GM12878 (cell line): ENCODE data around the gene PNMT. TPM values are rescaled to one million over a fixed set of nuclear protein-coding genes. Genes with fewer than 3 reads are reported as not detected.

Experiments
- ATAC-seq: fragments of 200-7000 bp; cut with Tn5 transposase; 3 replicates; pipeline ENCODE4 v1.9.1; 2020; ENCODE audit warnings: mild to moderate bottlenecking, moderate library complexity
- BruUV-seq: library from RNA; stranded (reverse); fragments of 400-500 nt; replicated peaks from 2 replicates; lab custom pipeline; 2021; lab: Mats Ljungman, UMichigan
- CTCF ChIA-PET: fragments of 300-600 bp; sonication (Branson Sonifier 250); formaldehyde crosslinking; extraction: SDS; loops from one replicate; lab custom pipeline; 2021; ENCODE audit warnings: inconsistent platforms; lab: Yijun Ruan, JAX
- POLR2A ChIA-PET: fragments of 350-600 bp; formaldehyde crosslinking; extraction: SDS; loops from one replicate; lab custom pipeline; 2021; ENCODE audit warnings: inconsistent platforms; lab: Charles Lee
- RAD21 ChIA-PET: fragments of 300-600 bp; sonication (Branson Sonifier 250); formaldehyde crosslinking; loops from one replicate; lab custom pipeline; 2023; ENCODE audit warnings: antibody characterized with exemption; ENCODE audit not compliant: unreplicated experiment; lab: Charles Lee
- SMC1A ChIA-PET: fragments of 300-600 bp; sonication (Branson Sonifier 250); formaldehyde crosslinking; loops from one replicate; lab custom pipeline; 2023; ENCODE audit not compliant: unreplicated experiment, uncharacterized antibody; lab: Charles Lee
- DNase-seq: peaks from one replicate; pipeline ENCODE4 v3.0.0-alpha.2; 2011; ENCODE audit warnings: low read depth, low spot score
- FAIRE-seq: peaks from 3 replicates; lab custom pipeline; 2011; peaks lifted over from hg19 to GRCh38; lab: Jason Lieb, UNC
- H2AFZ ChIP-seq: 2 replicates; pipeline ENCODE4 v1.6.0; 2011; ENCODE audit warnings: low read depth, low read length, control low read depth; ENCODE audit not compliant: control insufficient read depth
- H3K27ac ChIP-seq: 2 replicates; pipeline ENCODE4 v1.5.1; 2011; ENCODE audit warnings: control low read depth; ENCODE audit not compliant: control insufficient read depth, insufficient read depth
- H3K27me3 ChIP-seq, 2 experiments: replicated peaks in 1 of 2; 2 replicates each; pipeline versions ENCODE4 v1.6.0 to v1.6.1; 2011; ENCODE audit warnings: low read length in 1 of 2; ENCODE audit not compliant: control insufficient read depth in 2 of 2, insufficient read depth in 2 of 2
- H3K36me3 ChIP-seq, 2 experiments: 2 replicates each; pipeline ENCODE4 v1.5.1; 2011; ENCODE audit warnings: low read length in 1 of 2; ENCODE audit not compliant: control insufficient read depth in 2 of 2, insufficient read depth in 2 of 2
- H3K4me1 ChIP-seq: 2 replicates; pipeline ENCODE4 v1.6.1; 2011; ENCODE audit warnings: mild to moderate bottlenecking, low read length, moderate library complexity, mixed read lengths; ENCODE audit not compliant: control insufficient read depth, insufficient read depth
- H3K4me2 ChIP-seq: 2 replicates; pipeline ENCODE4 v1.6.0; 2011; ENCODE audit warnings: control low read depth; ENCODE audit not compliant: control insufficient read depth, insufficient read depth
- H3K4me3 ChIP-seq: fragments of 200-600 bp; sonication (generic); 2 replicates; pipeline ENCODE4 v1.5.1; 2016
- H3K79me2 ChIP-seq: 2 replicates; pipeline ENCODE4 v1.6.0; 2011; ENCODE audit warnings: low read length; ENCODE audit not compliant: control insufficient read depth, insufficient read depth
- H3K9ac ChIP-seq: 2 replicates; pipeline ENCODE4 v1.8.0; 2011; ENCODE audit warnings: low read length, control low read depth, mixed read lengths; ENCODE audit not compliant: control insufficient read depth, insufficient read depth
- H3K9me3 ChIP-seq: replicated peaks from 3 replicates; pipeline ENCODE4 v1.5.1; 2011; ENCODE audit warnings: mild to moderate bottlenecking, low read length; ENCODE audit not compliant: control insufficient read depth, insufficient read depth
- H4K20me1 ChIP-seq: 2 replicates; pipeline ENCODE4 v1.6.0; 2011; ENCODE audit not compliant: control insufficient read depth, insufficient read depth
- ATF2 ChIP-seq: IDR thresholded peaks from 2 replicates; pipeline ENCODE4 v1.6.1; 2012; ENCODE audit warnings: low read length, inconsistent platforms
- NRF1 ChIP-seq: conservative IDR thresholded peaks from 2 replicates; pipeline ENCODE4 v1.6.1; 2011; ENCODE audit warnings: mild to moderate bottlenecking, low read depth, low read length, improper control_type of control experiment
- POU2F2 ChIP-seq: IDR thresholded peaks from 3 replicates; pipeline ENCODE4 v1.6.1; 2011; ENCODE audit warnings: low read depth, mild to moderate bottlenecking, low read length, borderline replicate concordance
- TCF7 ChIP-seq: IDR thresholded peaks from 2 replicates; pipeline ENCODE4 v1.6.1; 2014; ENCODE audit warnings: antibody characterized with exemption, borderline replicate concordance
- WGBS: methylation state at CpG from one replicate; pipeline ENCODE4 v1.1.6; 2016; ENCODE audit warnings: low lambda C conversion rate; ENCODE audit not compliant: insufficient replicate concordance, insufficient coverage; ENCODE audit errors: missing lambda C conversion rate; 5-methylcytosine and 5-hydroxymethylcytosine counted together
- in situ Hi-C: fragments of 300-500 bp; cut with MboI; formaldehyde crosslinking; loops from 9 replicates; pipeline ENCODE4 v1.14.3; 2018; ENCODE audit warnings: mixed read lengths
- intact Hi-C: fragments of 100-400 bp; cut with micrococcal nuclease; formaldehyde crosslinking; loops from one replicate; pipeline ENCODE4 v1.14.2; 2022; ENCODE audit not compliant: unreplicated experiment
- polyA plus RNA-seq, 11 experiments: library from polyadenylated mRNA; depleted of rRNA in 4 of 11; unstranded in 6 of 11; stranded (reverse) in 5 of 11; fragments of >200 nt; fragmentation: Nextera tagmentation in 4 of 11; fragmentation: Illumina TruSeq in 1 of 11; extraction: Ambion mirVana in 4 of 11; extraction: Trizol in 1 of 11; gene quantifications; 1 replicate in 1 of 11; 2 replicates in 10 of 11; pipeline versions ENCODE4 v1.2.1 to v1.2.3, GENCODE V29; 2011 to 2016; ENCODE audit warnings: inconsistent platforms in 2 of 11, missing spikeins in 2 of 11, low read depth in 1 of 11
- total RNA-seq, 4 experiments: library from RNA; depleted of rRNA in 3 of 4; stranded (reverse); fragments of >200 nt in 3 of 4; fragmentation: Illumina TruSeq in 1 of 4; extraction: Trizol in 1 of 4; gene quantifications; 2 replicates each; pipeline versions ENCODE4 v1.2.1 to v1.2.3, GENCODE V29; 2013 to 2021

PNMT gene
- total and polyA plus RNA-seq, 10 of the 15 experiments (the other 5 are each of a cell fraction or from before 2014, with no cell fraction given), result not detected

GRCh38 chr17:39658760-39659159 lies 9.5 kb upstream of the PNMT start:
- RAD21 ChIA-PET, result no interaction called here
- BruUV-seq, result no TSS peak
- in situ Hi-C loops (no loop called here), intact Hi-C loops (no loop called here)
- Histone ChIP-seq H3K4me2 (no peak overlapping the region), H3K4me3 (no peak overlapping the region), H3K79me2 (no peaks in the 10 kb centered on the region; the same call in 1 of the 2 replicates), H3K36me3 (peaks cover 16 to 28% of the 10 kb centered on the region in 2 experiments; a peak in 3 of 4 replicates), H3K27me3 (no peaks in the 10 kb centered on the region), H3K4me1 (peaks cover 6% of the 10 kb centered on the region; the same call in 1 of the 2 replicates), H4K20me1 (no peaks in the 10 kb centered on the region), H2AFZ (no peak overlapping the region), H3K9me3 (no peaks in the 10 kb centered on the region), H3K27ac (no peak overlapping the region), H3K9ac (no peak overlapping the region)
- SMC1A ChIA-PET, result no interaction called here
- WGBS, result 73% methylated on average over 3 of the region's 3 CpGs
- TF ChIP-seq ATF2 (no peak), POU2F2 (no peak), NRF1 (no peak), TCF7 (no peak)
- no peak for ATAC-seq
- POLR2A ChIA-PET, result no interaction called here
- CTCF ChIA-PET, result interaction anchor here (1.1 to 2.1 kb wide), 2 partner anchors 34 to 37 kb away, joined by 4 to 6 read pairs; no protein-coding TSS in a partner anchor
- FAIRE-seq, result no peak
- DNase-seq, result no peak
